GM12878 (cell line): ENCODE results near the gene AGAP6. TPM values are rescaled to one million over a fixed set of nuclear protein-coding genes. Genes with fewer than 3 reads are reported as not detected.
"Not testable (repeated sequence)": the region's sequence is repeated elsewhere in the genome, so short reads cannot be mapped to it uniquely, and the experiment has no call there.

Experiments
- ATAC-seq: fragments of 200-7000 bp; cut with Tn5 transposase; 3 replicates; pipeline ENCODE4 v1.9.1; 2020; ENCODE audit warnings: mild to moderate bottlenecking, moderate library complexity
- BruUV-seq: library from RNA; stranded (reverse); fragments of 400-500 nt; replicated peaks from 2 replicates; lab custom pipeline; 2021; lab: Mats Ljungman, UMichigan
- CTCF ChIA-PET: fragments of 300-600 bp; sonication (Branson Sonifier 250); formaldehyde crosslinking; extraction: SDS; loops from one replicate; lab custom pipeline; 2021; ENCODE audit warnings: inconsistent platforms; lab: Yijun Ruan, JAX
- POLR2A ChIA-PET: fragments of 350-600 bp; formaldehyde crosslinking; extraction: SDS; loops from one replicate; lab custom pipeline; 2021; ENCODE audit warnings: inconsistent platforms; lab: Charles Lee
- RAD21 ChIA-PET: fragments of 300-600 bp; sonication (Branson Sonifier 250); formaldehyde crosslinking; loops from one replicate; lab custom pipeline; 2023; ENCODE audit warnings: antibody characterized with exemption; ENCODE audit not compliant: unreplicated experiment; lab: Charles Lee
- SMC1A ChIA-PET: fragments of 300-600 bp; sonication (Branson Sonifier 250); formaldehyde crosslinking; loops from one replicate; lab custom pipeline; 2023; ENCODE audit not compliant: unreplicated experiment, uncharacterized antibody; lab: Charles Lee
- DNase-seq: peaks from one replicate; pipeline ENCODE4 v3.0.0-alpha.2; 2011; ENCODE audit warnings: low read depth, low spot score
- FAIRE-seq: peaks from 3 replicates; lab custom pipeline; 2011; peaks lifted over from hg19 to GRCh38; lab: Jason Lieb, UNC
- H2AFZ ChIP-seq: 2 replicates; pipeline ENCODE4 v1.6.0; 2011; ENCODE audit warnings: low read depth, low read length, control low read depth; ENCODE audit not compliant: control insufficient read depth
- H3K27ac ChIP-seq: 2 replicates; pipeline ENCODE4 v1.5.1; 2011; ENCODE audit warnings: control low read depth; ENCODE audit not compliant: control insufficient read depth, insufficient read depth
- H3K27me3 ChIP-seq, 2 experiments: replicated peaks in 1 of 2; 2 replicates each; pipeline versions ENCODE4 v1.6.0 to v1.6.1; 2011; ENCODE audit warnings: low read length in 1 of 2; ENCODE audit not compliant: control insufficient read depth in 2 of 2, insufficient read depth in 2 of 2
- H3K36me3 ChIP-seq, 2 experiments: 2 replicates each; pipeline ENCODE4 v1.5.1; 2011; ENCODE audit warnings: low read length in 1 of 2; ENCODE audit not compliant: control insufficient read depth in 2 of 2, insufficient read depth in 2 of 2
- H3K4me1 ChIP-seq: 2 replicates; pipeline ENCODE4 v1.6.1; 2011; ENCODE audit warnings: mild to moderate bottlenecking, low read length, moderate library complexity, mixed read lengths; ENCODE audit not compliant: control insufficient read depth, insufficient read depth
- H3K4me2 ChIP-seq: 2 replicates; pipeline ENCODE4 v1.6.0; 2011; ENCODE audit warnings: control low read depth; ENCODE audit not compliant: control insufficient read depth, insufficient read depth
- H3K4me3 ChIP-seq: fragments of 200-600 bp; sonication (generic); 2 replicates; pipeline ENCODE4 v1.5.1; 2016
- H3K79me2 ChIP-seq: 2 replicates; pipeline ENCODE4 v1.6.0; 2011; ENCODE audit warnings: low read length; ENCODE audit not compliant: control insufficient read depth, insufficient read depth
- H3K9ac ChIP-seq: 2 replicates; pipeline ENCODE4 v1.8.0; 2011; ENCODE audit warnings: low read length, control low read depth, mixed read lengths; ENCODE audit not compliant: control insufficient read depth, insufficient read depth
- H3K9me3 ChIP-seq: replicated peaks from 3 replicates; pipeline ENCODE4 v1.5.1; 2011; ENCODE audit warnings: mild to moderate bottlenecking, low read length; ENCODE audit not compliant: control insufficient read depth, insufficient read depth
- H4K20me1 ChIP-seq: 2 replicates; pipeline ENCODE4 v1.6.0; 2011; ENCODE audit not compliant: control insufficient read depth, insufficient read depth
- WGBS: methylation state at CpG from one replicate; pipeline ENCODE4 v1.1.6; 2016; ENCODE audit warnings: low lambda C conversion rate; ENCODE audit not compliant: insufficient replicate concordance, insufficient coverage; ENCODE audit errors: missing lambda C conversion rate; 5-methylcytosine and 5-hydroxymethylcytosine counted together
- in situ Hi-C: fragments of 300-500 bp; cut with MboI; formaldehyde crosslinking; loops from 9 replicates; pipeline ENCODE4 v1.14.3; 2018; ENCODE audit warnings: mixed read lengths
- intact Hi-C: fragments of 100-400 bp; cut with micrococcal nuclease; formaldehyde crosslinking; loops from one replicate; pipeline ENCODE4 v1.14.2; 2022; ENCODE audit not compliant: unreplicated experiment
- polyA plus RNA-seq, 11 experiments: library from polyadenylated mRNA; depleted of rRNA in 4 of 11; unstranded in 6 of 11; stranded (reverse) in 5 of 11; fragments of >200 nt; fragmentation: Nextera tagmentation in 4 of 11; fragmentation: Illumina TruSeq in 1 of 11; extraction: Ambion mirVana in 4 of 11; extraction: Trizol in 1 of 11; gene quantifications; 1 replicate in 1 of 11; 2 replicates in 10 of 11; pipeline versions ENCODE4 v1.2.1 to v1.2.3, GENCODE V29; 2011 to 2016; ENCODE audit warnings: inconsistent platforms in 2 of 11, missing spikeins in 2 of 11, low read depth in 1 of 11
- total RNA-seq, 4 experiments: library from RNA; depleted of rRNA in 3 of 4; stranded (reverse); fragments of >200 nt in 3 of 4; fragmentation: Illumina TruSeq in 1 of 4; extraction: Trizol in 1 of 4; gene quantifications; 2 replicates each; pipeline versions ENCODE4 v1.2.1 to v1.2.3, GENCODE V29; 2013 to 2021

Gene AGAP6
- total and polyA plus RNA-seq, 10 of the 15 experiments (the other 5 are each of a cell fraction or from before 2014, with no cell fraction given), result 0.66 to 24.0 (median 12.2) TPM

GRCh38 chr10:50019279-50019678, 31.1 kb downstream of the AGAP6 start:
- H3K27ac ChIP-seq, H3K4me2 ChIP-seq, intact Hi-C loops, POLR2A ChIA-PET, H3K4me3 ChIP-seq, FAIRE-seq, BruUV-seq, H3K4me1 ChIP-seq, in situ Hi-C loops, H3K27me3 ChIP-seq, H2AFZ ChIP-seq, SMC1A ChIA-PET, H3K9me3 ChIP-seq, CTCF ChIA-PET, H4K20me1 ChIP-seq, ATAC-seq, H3K9ac ChIP-seq, DNase-seq, RAD21 ChIA-PET, H3K36me3 ChIP-seq, H3K79me2 ChIP-seq: not testable (repeated sequence)
- WGBS, result 59% methylated on average over 3 of the region's 3 CpGs

GRCh38 chr10:50020451-50021024, 32.3 kb downstream of the AGAP6 start:
- BruUV-seq, H4K20me1 ChIP-seq, H3K9me3 ChIP-seq, DNase-seq, SMC1A ChIA-PET, H3K27ac ChIP-seq, H3K27me3 ChIP-seq, ATAC-seq, H3K79me2 ChIP-seq, H3K4me2 ChIP-seq, H3K36me3 ChIP-seq, POLR2A ChIA-PET, CTCF ChIA-PET, H3K4me1 ChIP-seq, H2AFZ ChIP-seq, H3K4me3 ChIP-seq, intact Hi-C loops, H3K9ac ChIP-seq, FAIRE-seq: not testable (repeated sequence)
- in situ Hi-C loops, result loop anchor here (10.0 kb wide), 1 partner anchor 134 kb away; no protein-coding TSS in a partner anchor
- RAD21 ChIA-PET, result interaction anchor here (0.6 kb wide), 1 partner anchor 56 kb away, joined by 3 read pairs; no protein-coding TSS in a partner anchor
- WGBS, result 58% methylated on average over 12 of the region's 13 CpGs
